OCI-M2 (cell line): Measurements from ENCODE around the gene MAGI1.

Source experiments
- DNase-seq: peaks from one replicate; lab custom pipeline; 2025; ENCODE audit not compliant: unreplicated experiment; lab: John Stamatoyannopoulos, UW

Gene MAGI1

DNA sequence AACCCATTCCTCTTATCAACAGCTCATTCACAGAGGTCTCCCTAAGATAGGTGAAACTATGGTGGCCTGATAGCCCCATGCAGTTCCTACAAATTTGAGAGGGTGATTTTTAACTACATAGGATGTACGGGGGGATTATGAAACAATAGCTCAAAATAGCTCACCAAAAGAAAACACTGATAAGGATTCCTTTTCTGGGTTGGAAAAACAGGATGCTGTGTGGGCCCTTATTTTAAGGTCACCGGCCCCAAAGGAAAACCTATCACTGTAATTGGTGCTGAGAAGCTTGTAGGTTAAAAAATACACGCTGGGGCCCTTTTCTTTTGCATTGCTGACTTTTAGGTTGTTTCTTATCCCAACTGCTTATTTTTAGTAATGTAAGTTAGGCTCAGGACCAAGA lies 627.4 kb downstream of the MAGI1 start:
- no peak for DNase-seq

DNA sequence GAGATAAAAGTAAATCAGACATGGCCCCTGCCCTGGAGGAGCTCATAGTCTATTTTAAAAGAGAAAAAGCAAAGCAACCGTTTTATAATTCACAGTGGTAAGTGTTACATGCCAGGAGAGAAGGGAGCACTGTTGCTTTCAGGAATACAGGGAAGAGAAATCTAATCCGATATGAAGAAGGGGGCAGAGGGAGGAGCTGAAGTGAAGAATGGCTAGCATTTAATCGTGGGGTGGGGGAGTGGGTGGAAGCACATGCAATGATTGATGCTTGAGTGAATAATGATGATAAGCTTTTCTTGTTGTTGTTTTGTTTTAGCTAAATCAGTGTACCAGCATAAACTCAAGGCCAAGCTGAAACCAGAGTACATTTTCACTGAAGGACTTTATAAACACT lies 629.5 kb downstream of the MAGI1 start:
- DNase-seq: no peak

DNA sequence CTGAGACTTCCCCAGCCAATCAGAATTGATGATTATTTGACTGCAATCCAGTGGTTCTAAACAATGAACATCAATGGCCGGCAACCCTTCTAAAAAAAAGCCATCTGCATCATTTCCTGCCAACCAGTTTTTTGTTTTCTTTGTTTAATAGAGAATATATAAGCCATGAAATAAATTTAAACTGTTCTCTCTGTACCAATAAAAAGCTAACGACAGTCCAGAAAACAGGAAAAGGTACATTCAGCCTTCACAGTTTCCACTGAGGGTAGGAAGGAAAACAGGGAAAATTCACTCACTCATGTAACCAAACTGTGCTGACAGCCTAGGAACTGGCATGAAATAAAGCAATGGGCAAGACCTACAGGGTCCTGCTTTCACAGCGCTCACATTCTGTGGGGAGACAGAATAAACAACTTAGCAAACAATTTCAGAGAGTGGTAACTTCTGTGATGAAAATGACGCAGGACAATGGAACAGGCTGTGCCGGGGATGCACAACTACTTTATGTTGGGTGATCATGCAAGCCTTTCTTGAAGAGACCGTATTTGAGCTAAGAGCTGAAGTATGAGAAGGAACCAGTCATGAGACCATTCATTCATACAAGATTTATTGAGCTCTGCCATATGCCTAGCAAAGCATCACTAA lies 630.1 kb downstream of the MAGI1 start:
- no peak for DNase-seq

DNA sequence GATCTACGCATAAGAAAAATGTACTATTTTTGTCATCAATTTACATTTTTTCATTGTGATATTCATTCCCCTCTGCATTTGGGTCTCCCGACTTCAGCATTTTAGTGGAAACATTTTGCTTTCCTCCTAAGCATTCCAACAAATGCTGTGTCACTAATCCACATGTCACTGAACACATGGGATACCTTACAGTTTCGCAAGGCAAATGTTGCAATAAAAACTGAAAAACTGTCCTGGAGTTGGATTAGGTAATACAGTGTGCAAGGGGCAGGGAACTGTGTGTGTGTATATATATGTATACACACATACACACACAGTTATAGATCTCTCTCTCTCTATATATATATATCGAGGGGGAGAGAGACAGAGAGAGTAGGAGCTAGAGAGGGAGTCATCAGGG lies 632.2 kb downstream of the MAGI1 start:
- no peak for DNase-seq

DNA sequence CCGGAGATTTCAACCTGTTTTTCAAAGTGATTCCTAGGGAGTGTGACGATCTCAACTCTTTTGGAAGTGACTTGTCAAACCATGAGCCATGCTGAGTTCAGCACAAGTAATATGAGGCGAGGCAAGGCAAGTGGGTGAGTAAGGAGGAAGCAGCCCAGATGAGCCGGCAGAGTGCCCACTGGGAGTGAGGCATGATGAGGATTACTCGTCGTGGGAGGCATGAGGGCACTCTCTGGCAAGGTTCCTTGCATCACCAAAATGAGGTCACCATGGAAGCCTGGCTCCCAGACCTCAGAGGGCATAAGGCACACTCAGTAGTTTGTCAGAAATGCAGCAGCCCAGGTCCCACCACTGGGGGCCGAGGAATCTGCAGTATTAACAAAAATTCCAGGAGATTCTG lies 636.1 kb downstream of the MAGI1 start:
- DNase-seq: no peak

DNA sequence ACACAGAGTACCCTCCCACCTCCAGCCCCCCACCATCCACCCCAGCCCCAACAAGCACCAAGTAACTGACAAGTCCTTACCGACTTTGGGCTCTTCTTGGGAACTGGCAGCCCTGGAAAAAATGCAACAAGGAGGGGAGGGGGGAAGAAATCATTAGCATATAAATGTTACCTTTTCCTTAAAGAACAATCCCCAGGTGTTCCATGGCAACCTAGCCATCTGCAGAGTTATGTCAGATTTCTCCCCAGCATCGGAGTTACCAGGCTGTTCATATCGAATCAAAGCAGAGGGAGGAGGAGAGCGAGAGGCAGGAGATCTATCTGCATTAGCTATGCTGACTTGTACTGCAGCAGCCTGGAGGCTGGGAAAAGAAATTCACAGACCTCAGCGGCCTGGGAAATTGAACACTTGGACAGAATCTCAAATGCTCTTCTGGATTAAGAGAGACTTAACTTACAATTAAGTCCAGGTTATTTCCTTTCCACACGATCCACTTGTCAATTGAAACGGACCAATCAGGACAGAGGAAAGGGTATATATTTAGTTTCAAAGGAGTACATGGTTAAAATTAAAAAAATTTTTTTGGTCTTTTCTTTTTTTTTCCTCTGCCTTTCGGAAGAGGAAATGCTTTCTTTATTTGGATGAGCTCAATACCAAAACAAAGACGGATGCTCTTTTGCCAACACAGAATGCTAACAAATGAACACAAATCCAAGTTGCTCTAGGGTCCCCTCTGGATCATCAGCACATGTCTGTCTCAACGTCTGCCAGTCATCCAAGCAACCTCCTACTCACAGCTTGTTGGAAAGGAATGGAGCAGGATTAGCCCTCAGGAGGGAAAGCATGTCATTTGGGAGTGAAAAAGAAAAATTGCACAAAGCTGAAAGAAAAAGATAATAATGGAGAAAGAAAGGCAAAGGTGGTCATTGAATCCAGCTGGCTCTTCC lies 637.1 kb downstream of the MAGI1 start:
- no peak for DNase-seq

DNA sequence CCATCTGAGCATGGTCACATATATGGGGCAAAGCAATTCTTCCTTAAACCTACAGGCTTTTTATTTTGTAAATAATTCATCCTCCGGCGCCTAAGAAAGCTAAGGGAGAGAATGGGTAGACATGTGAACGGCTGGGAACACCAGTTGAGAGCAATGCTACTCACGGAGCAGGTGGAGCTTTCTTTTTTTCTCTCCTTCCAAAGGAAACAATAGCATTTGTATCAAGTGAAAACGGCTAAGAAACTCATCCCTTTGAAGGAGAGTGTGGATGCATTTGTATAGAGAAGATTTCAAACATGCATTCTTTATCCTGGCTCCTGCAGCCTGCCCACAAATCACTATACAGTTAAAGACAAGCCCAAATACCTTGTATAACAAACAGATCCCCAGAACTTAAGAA lies 637.8 kb downstream of the MAGI1 start:
- no peak for DNase-seq

DNA sequence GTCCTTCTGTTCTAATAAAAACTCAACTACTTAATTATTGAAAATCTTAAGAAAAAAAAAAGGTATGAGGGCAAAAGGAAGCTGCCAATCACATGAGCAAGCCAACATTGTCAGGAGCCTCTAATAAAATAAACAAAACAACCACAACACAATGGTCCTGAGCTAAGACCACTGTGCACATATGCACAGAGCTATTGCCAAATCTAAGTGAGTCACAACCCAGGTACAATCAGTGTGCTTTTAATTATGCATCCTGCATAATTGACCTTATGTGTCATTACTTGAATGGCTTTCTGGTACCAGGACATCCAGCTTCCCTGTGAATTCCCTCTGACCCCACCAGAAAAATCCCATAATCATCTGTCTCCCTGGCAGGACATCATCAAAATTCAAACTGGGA lies 639.8 kb downstream of the MAGI1 start:
- DNase-seq: no peak

DNA sequence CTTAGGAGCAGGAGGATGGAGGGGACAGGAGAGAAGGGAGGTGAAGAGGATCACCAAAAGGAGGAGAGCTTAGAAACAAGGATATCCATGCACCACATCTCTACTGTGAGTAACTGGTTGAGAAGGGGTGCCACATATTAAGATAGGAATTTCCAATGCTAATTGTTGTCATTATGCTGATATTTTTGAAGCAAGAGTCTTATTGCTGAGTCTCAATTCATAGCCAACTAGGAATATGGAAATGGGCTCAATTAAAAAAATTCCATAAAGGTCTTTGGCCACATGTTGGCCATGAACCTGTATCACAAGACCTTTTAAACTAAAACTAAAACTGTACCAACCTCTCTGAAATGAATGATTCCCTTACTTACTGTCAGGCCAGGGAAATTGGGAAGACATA lies 642.6 kb downstream of the MAGI1 start:
- no peak for DNase-seq

DNA sequence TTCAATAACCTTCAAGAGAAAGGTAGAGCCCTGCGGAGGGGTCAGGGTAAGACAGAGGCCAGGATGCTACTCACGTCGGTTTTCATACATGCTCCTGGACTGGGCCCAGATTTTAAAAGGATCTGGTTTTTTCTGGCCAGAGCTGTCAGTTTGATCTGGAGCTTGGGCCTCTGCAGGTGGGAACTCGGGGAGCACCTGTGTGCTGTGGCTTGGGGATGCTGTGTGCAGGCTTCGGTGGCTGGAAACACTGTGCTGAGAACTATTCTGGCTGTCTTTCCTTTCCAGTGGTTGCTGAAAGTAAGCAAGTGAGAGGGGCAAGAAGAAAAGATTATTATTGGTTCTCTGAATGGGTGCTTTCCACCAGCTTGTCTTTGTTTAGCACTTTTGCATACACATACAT lies 647.6 kb downstream of the MAGI1 start:
- DNase-seq: no peak

DNA sequence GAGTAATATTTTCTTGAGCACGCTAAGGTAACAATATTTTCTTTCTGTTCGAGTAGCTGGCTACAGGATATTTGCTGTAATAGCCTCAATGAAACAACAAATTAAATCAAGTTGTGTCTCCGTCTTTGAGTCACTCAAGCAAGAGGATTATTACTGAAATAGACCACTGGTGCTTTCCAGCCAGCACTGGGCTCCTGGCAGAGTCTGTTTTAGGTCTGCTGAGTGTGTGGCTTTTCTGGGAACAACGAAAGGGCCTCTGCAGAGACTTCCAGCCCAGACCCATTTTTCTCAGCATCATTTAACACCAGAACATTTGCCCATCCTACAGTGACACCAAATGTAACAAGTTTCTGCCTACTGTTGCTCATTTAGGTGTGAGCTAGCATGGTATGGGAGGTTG lies 652.9 kb downstream of the MAGI1 start:
- DNase-seq: no peak

DNA sequence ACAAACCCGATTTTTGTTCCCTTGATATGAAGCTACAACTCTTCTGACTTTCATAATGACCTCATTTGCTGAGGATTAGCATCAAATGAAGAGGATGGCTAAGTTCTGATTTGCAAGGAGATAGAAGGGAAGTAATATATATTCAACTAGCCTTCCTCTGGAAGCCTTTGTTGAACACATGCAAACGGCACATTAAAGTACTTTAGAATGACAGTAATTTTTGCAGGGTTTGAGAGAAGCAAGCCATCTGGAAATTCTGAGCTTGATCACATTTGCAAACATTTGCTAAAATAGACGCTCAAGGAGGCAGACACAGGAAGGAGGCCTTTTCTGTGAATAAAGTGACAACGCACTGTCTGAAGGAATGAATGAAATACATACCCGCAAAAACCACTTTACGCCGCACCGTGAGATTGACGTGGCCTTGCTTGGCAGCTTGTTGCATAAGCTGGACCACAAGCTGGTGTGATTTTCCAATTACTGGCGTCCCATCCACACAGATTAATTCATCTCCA lies 657.2 kb downstream of the MAGI1 start:
- DNase-seq: no peak

DNA sequence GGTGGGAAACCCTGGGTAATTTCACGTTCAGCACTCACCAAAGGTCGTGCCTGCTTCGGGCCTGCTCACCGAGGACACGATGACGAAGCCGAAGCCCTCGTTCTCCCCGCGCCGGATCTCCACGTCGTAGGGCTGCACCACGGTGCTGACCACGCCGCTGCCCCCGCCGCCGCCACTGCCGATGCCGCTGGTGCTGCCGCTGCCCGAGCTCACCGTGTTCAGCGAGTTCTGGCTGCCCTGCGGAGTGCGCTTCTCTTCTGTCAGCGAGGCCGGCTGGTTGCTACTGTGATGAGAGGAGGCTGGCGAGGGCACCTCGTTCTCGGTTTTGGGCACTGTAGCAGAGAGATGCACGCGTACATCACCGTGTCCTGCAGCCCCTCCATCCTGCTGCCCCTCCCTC lies 659.5 kb downstream of the MAGI1 start:
- DNase-seq: no peak

DNA sequence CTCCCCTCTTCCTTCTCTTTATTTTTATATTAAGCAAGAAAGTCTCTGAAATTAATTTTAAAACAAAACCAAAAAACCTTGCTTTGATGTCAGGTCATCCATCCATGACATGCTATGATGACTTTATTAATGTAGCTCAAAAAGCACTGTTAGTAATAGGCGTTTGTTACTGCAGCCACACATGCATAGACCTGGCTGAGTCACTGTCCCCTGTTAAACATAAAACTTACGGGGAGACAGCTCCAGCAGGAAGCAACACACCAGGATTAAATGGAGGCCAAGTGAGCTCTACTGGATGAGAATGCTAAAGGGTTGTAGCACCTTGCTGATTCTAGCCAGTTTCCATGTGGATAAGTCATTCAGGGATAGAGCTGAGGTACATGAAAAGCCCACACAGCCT lies 661.1 kb downstream of the MAGI1 start:
- no peak for DNase-seq

DNA sequence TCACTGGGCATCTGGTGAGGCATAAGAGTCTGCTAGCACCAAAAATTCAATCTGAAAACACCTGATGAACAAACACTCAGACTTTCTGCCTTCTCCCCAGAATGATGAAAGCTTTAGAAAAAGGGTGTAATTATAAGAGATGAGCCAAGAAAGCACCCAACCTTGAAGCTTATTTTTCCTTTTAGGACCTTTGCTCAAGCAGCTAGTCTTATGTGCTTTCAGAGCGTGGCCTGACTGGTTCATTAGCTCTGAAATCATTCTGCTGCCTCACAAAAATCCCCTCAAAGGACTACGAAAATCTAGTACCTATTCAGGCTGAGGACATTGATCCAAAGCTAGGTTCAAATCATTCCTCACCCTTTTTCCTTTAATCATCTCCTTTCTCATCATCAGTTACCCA lies 662.3 kb downstream of the MAGI1 start:
- no peak for DNase-seq

DNA sequence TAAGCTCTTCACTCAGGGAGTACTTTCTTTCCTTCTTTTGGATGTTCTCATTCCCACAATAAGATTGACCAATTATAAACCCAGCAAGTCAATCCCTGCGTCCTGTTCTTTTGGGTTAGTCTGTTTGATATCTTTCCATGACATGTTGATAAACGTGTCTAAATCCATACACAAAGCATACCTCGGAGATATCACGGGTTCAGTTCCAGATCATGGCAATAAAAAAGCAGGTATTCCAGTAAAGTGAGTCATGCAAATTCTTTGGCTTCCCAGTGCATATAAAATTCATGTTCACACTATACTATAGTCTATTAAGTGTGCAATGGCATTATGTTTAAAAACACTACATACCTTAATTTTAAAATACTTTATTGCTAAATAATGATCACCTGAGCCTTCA lies 667.7 kb downstream of the MAGI1 start:
- DNase-seq: no peak

DNA sequence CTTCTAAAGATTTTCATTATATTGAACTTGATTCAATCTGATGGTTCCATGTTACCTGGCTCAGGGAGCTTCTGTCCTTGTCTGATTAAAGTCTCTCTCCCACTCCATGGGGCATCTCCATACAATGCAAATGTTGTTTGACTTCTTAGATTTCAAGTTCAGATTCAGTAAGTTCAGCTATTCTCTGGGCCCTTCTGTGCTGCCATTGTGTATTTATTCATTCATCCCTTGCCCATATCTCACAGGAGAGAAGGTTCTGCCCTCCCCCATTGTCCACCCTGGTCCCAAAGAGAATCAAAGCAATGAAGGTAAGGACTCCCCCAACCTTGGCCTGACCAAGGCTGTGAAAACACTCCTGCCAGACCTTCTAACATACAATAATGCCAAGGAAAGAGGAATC lies 669.9 kb downstream of the MAGI1 start:
- DNase-seq: no peak

DNA sequence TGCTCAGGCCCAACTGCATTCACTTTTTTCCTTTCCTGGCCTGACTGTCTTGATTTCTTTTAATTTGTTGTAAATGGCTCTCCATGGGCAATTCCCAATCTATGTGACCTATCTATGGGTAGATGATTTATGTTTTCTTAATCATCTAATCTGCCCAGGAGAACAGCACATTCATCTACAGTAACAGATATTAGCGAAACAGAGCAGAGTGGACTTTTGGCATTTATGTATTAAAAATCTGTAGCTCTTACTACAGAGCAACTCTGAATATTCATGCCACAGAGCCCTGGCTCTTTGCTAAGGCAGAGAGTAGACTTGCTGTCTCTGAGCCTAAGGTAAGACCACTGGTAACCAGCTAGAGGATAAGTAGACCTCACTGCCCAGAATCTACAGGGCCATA lies 676.0 kb downstream of the MAGI1 start:
- no peak for DNase-seq

DNA sequence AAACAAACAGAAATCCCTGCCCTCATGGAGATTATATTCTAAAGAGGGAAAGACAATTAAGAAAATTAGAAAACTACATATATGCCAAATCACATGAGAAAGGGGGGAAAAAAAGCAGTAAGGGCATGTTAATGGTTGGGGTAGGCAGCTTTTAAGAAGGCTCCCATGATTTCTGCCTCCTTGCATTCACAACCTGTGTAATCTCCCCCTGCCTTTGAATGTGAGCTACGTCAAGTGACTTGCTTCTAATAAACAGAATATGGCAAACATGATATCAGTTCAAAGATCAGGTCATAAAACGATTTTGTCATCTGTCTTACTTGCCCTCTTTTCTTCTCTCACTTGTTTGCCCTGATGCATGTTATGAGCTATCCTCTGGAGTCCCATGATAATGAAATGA lies 677.3 kb downstream of the MAGI1 start:
- DNase-seq: no peak

DNA sequence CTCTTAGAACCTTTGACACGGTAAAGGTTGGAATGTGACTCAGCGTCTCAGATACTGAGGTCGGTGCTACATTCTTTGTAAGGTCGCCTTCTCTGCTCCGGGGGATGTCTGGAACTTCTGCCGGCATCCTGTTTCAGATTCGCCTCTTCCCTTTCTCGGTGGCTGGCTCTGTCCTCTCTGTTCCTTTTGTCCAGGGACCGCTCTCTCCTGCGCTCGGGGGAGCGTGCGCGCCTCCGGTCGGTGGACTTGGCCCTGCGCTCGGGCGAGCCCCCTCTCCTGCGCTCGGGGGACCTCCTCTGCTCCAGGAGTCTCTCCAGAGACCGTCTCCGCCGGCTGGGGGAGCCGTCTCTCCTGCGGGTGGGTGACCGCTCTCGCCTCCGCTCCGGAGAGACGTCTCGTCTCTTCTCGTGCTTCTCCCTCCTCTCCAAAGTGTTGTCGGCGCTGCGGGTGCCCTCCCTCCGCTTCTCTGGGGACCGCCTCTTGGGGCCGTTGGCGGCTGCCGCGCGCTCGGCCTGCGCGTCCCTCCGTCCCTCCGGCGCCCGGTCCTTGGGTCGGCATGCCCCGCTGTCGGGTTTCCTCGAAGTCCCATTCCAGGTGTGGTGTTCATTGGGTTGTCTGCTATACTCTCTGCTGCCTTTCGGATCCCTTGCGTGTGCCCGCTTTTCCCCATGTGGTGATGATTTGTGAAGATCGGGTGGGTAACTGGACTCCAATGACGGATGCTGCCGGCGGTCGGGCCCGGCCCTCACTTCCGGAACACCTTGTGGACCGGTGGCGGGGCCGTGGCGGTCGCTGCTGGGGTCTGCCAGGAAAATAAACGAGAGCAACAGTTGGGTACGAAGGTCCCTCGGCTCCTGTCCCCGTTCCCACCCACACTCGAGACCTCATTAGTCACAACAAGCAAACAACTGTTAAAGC lies 682.1 kb downstream of the MAGI1 start:
- no peak for DNase-seq

DNA sequence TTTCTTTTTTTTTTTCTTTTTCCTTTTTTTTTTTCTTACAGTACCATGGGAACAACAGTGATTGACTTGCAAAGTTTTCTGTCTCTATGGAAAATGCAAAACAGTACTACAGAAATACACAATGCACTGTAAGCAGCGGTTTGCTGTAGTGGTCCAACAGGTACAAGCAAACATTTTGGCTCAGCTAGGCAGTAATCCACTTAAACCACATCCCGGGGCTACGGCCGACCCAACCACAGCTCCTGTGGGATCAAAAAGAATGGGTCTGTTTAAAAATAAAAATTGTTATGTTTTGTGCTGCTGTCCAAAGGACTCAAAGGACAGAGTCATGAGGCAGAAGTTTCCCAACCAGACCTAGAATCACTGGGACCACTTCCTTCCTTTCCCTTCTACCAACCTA lies 683.8 kb downstream of the MAGI1 start:
- no peak for DNase-seq
